KMS-11 (cell line): ENCODE data around the gene MSANTD1.

Experiments used
- H2AFZ ChIP-seq: fragments of 200-600 bp; sonication (generic); 2 replicates; pipeline ENCODE4 v1.6.1; 2016; ENCODE audit warnings: antibody characterized with exemption, mixed run types, low read depth
- H3K27ac ChIP-seq: fragments of 200-600 bp; sonication (generic); 2 replicates; pipeline ENCODE4 v1.6.1; 2016; ENCODE audit warnings: mild to moderate bottlenecking, mixed run types
- H3K27me3 ChIP-seq: fragments of 200-600 bp; sonication (generic); 2 replicates; pipeline ENCODE4 v1.6.1; 2017; ENCODE audit warnings: mild to moderate bottlenecking, low read depth, mixed run types, moderate library complexity; ENCODE audit not compliant: insufficient read depth
- H3K36me3 ChIP-seq: fragments of 200-600 bp; sonication (generic); 2 replicates; pipeline ENCODE4 v1.6.1; 2017; ENCODE audit warnings: mild to moderate bottlenecking, mixed run types; ENCODE audit not compliant: insufficient read depth
- H3K4me1 ChIP-seq: fragments of 200-600 bp; sonication (generic); 2 replicates; pipeline ENCODE4 v1.6.1; 2016; ENCODE audit warnings: mild to moderate bottlenecking, low read depth, mixed run types; ENCODE audit not compliant: poor library complexity, severe bottlenecking
- H3K4me2 ChIP-seq: fragments of 200-600 bp; sonication (generic); 2 replicates; pipeline ENCODE4 v1.7.0; 2016; ENCODE audit warnings: mild to moderate bottlenecking, mixed run types
- H3K4me3 ChIP-seq: fragments of 200-600 bp; sonication (generic); IDR thresholded peaks from 2 replicates; pipeline ENCODE4 v1.6.1; 2017; ENCODE audit warnings: low read depth, low read length, mixed read lengths; ENCODE audit not compliant: insufficient read depth
- H3K79me2 ChIP-seq: fragments of 200-600 bp; sonication (generic); 2 replicates; pipeline ENCODE4 v1.6.1; 2016; ENCODE audit warnings: low read depth, mixed run types; ENCODE audit not compliant: insufficient read depth
- H3K9ac ChIP-seq: fragments of 200-600 bp; sonication (generic); 2 replicates; pipeline ENCODE4 v1.6.1; 2016; ENCODE audit warnings: mild to moderate bottlenecking, mixed run types
- H4K20me1 ChIP-seq: fragments of 200-600 bp; sonication (generic); 2 replicates; pipeline ENCODE4 v1.6.1; 2016; ENCODE audit warnings: mild to moderate bottlenecking, mixed run types; ENCODE audit not compliant: insufficient read depth
- TF ChIP-seq, protein P1 (sequence below): fragments of 200-600 bp; sonication (generic); conservative IDR thresholded peaks from 2 replicates; pipeline ENCODE4 v1.6.1; 2017; ENCODE audit warnings: low read depth, mild to moderate bottlenecking, antibody characterized with exemption, low read length, moderate library complexity, mixed read lengths

Gene MSANTD1

DNA sequence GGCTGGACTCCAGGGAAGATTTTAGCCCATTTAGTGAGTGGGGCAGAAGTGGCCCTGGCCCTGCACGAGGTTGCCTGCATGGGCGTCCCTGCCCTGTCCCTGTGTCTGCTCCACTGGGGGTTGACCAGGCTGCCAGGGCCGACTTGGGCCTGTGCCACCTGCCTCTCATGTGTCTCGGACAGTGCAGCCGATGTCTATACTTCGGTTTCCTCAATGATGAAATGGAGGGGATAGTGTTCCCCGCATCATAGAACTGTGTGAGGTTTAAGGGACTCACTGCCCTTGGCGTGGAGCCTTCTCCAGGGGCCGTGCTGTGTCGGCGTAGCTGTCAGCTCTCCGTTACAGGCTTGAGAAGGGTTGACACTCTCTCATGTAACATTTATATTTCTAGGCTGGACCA, 27.0 kb upstream of the MSANTD1 start:
- H3K79me2 ChIP-seq, result no peaks in the 10 kb centered on the region
- H3K36me3 ChIP-seq, result peaks cover 3% of the 10 kb centered on the region; the same call in 1 of the 2 replicates

DNA sequence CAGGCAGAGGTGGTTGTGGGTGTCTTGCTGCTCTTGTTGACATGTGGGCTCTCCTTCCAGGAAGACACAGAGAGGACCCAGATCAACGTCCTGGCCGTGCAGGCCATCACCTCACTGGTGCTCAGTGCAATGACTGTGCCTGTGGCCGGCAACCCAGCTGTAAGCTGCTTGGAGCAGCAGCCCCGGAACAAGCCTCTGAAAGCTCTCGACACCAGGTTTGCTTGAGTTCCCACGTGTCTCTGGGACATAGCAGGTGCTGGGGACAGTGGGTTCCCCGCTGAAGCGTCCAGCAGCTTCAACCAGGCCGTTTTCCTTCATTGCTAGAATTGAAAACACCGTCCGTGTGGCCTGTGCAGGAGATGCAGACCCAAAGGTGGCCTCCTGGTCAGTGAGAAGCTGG, 25.6 kb upstream of the MSANTD1 start:
- no peaks in the 10 kb centered on the region for H3K27me3 ChIP-seq
- no peak overlapping the region for H3K4me3 ChIP-seq
- H3K79me2 ChIP-seq, result no peaks in the 10 kb centered on the region
- TF ChIP-seq, protein P1, sequence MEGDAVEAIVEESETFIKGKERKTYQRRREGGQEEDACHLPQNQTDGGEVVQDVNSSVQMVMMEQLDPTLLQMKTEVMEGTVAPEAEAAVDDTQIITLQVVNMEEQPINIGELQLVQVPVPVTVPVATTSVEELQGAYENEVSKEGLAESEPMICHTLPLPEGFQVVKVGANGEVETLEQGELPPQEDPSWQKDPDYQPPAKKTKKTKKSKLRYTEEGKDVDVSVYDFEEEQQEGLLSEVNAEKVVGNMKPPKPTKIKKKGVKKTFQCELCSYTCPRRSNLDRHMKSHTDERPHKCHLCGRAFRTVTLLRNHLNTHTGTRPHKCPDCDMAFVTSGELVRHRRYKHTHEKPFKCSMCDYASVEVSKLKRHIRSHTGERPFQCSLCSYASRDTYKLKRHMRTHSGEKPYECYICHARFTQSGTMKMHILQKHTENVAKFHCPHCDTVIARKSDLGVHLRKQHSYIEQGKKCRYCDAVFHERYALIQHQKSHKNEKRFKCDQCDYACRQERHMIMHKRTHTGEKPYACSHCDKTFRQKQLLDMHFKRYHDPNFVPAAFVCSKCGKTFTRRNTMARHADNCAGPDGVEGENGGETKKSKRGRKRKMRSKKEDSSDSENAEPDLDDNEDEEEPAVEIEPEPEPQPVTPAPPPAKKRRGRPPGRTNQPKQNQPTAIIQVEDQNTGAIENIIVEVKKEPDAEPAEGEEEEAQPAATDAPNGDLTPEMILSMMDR, result no peak
- no peaks in the 10 kb centered on the region for H4K20me1 ChIP-seq
- no peak overlapping the region for H2AFZ ChIP-seq
- no peaks in the 10 kb centered on the region for H3K4me1 ChIP-seq
- no peak overlapping the region for H3K9ac ChIP-seq
- H3K36me3 ChIP-seq, result no peaks in the 10 kb centered on the region
- H3K27ac ChIP-seq, result no peak overlapping the region
- no peak overlapping the region for H3K4me2 ChIP-seq

More for the DNA sequence above, 27.0 kb upstream of the MSANTD1 start:
- Histone ChIP-seq H3K4me1 (no peaks in the 10 kb centered on the region), H3K27me3 (no peaks in the 10 kb centered on the region), H2AFZ (no peak overlapping the region), H3K9ac (no peak overlapping the region), H3K27ac (no peak overlapping the region), H3K4me2 (no peak overlapping the region), H4K20me1 (no peaks in the 10 kb centered on the region), H3K4me3 (no peak overlapping the region)
- TF ChIP-seq, protein P1, result no peak

DNA sequence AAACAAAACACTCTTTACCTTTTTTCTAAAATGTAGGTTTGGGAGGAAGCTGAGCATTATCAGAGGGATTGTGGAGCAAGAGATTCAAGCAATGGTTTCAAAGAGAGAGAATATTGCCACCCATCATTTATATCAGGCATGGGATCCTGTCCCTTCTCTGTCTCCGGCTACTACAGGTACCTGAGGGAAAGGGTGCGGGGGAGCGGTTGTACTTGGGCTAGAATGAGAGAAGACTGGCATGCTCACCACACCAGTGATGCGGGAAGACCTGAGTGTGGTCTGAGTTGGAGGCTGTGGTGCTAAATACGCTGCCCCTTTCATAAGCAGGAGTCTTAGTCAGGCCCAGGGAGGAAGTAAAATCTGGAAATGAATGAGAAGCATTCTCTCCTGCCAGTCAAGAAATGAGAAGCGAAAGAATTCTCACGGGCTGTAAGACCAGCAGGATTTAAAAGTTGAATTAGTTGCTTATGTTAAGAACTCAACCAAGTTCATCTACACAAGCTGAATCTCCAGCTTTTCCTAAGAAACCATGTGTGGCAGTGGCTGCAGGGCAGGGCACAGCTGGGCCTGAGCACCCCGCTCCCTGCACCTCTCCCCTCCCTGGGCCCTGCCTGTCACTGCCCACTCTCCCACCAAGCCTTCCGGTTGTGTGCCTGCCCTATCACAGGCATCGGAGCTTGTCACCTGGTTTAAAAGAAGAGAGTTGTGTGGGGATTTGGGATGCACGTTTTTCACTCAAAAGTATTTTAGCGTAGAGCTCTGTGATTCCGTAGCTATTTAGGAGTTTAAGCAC, 24.8 kb upstream of the MSANTD1 start:
- H3K4me3 ChIP-seq, result no peak overlapping the region
- H3K36me3 ChIP-seq, result no peaks in the 10 kb centered on the region
- no peak overlapping the region for H2AFZ ChIP-seq
- H4K20me1 ChIP-seq, result no peaks in the 10 kb centered on the region
- no peak overlapping the region for H3K27ac ChIP-seq
- H3K4me1 ChIP-seq, result no peaks in the 10 kb centered on the region
- TF ChIP-seq, protein P1, result no peak
- no peaks in the 10 kb centered on the region for H3K79me2 ChIP-seq
- H3K9ac ChIP-seq, result no peak overlapping the region
- no peak overlapping the region for H3K4me2 ChIP-seq
- no peaks in the 10 kb centered on the region for H3K27me3 ChIP-seq

DNA sequence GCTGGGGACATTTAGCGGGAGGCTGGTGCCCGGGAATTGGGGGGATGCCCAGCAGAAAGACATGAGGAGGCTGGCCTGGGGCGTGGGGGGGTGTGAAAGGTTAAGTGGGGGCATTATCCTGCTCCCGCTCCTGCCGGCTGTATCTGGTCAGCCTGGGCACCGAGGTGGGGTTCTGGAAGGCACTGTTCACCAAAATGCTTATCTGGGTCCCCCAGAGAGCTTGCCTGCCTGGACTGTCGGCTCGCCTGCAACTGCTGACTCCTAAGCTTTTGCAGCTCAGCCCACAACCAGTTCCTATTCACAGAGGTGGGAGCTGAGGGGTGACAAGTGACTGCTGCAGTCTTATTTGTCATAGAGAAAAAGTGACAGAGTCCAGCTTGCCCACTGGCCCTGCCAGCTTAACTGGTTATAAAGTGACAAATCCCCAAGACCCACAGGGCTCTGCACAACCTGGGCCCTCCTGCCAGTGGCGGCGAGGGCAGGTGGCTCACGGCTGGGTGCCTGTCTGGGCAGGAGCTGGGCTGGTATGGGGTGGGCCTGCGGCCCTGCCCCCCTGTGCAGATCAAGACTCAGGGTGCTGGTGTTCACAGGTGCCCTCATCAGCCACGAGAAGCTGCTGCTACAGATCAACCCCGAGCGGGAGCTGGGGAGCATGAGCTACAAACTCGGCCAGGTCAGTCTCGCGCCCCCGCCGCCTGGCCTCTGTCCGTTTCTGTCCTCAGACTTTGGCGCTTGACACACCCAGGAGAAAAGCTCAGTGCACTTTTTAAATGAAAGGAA, 23.7 kb upstream of the MSANTD1 start:
- Histone ChIP-seq H3K4me1 (no peaks in the 10 kb centered on the region), H3K36me3 (no peaks in the 10 kb centered on the region), H4K20me1 (no peaks in the 10 kb centered on the region), H2AFZ (no peak overlapping the region), H3K27me3 (no peaks in the 10 kb centered on the region), H3K9ac (no peak overlapping the region), H3K79me2 (no peaks in the 10 kb centered on the region), H3K4me2 (no peak overlapping the region), H3K4me3 (no peak overlapping the region), H3K27ac (no peak overlapping the region)
- TF ChIP-seq, protein P1, result no peak
